GM12878 (cell line): ENCODE results near the gene MT1E. TPM values are rescaled to one million over a fixed set of nuclear protein-coding genes. Genes with fewer than 3 reads are reported as not detected.

Experiments
- ATAC-seq: fragments of 200-7000 bp; cut with Tn5 transposase; 3 replicates; pipeline ENCODE4 v1.9.1; 2020; ENCODE audit warnings: mild to moderate bottlenecking, moderate library complexity
- BruUV-seq: library from RNA; stranded (reverse); fragments of 400-500 nt; replicated peaks from 2 replicates; lab custom pipeline; 2021; lab: Mats Ljungman, UMichigan
- CTCF ChIA-PET: fragments of 300-600 bp; sonication (Branson Sonifier 250); formaldehyde crosslinking; extraction: SDS; loops from one replicate; lab custom pipeline; 2021; ENCODE audit warnings: inconsistent platforms; lab: Yijun Ruan, JAX
- POLR2A ChIA-PET: fragments of 350-600 bp; formaldehyde crosslinking; extraction: SDS; loops from one replicate; lab custom pipeline; 2021; ENCODE audit warnings: inconsistent platforms; lab: Charles Lee
- RAD21 ChIA-PET: fragments of 300-600 bp; sonication (Branson Sonifier 250); formaldehyde crosslinking; loops from one replicate; lab custom pipeline; 2023; ENCODE audit warnings: antibody characterized with exemption; ENCODE audit not compliant: unreplicated experiment; lab: Charles Lee
- SMC1A ChIA-PET: fragments of 300-600 bp; sonication (Branson Sonifier 250); formaldehyde crosslinking; loops from one replicate; lab custom pipeline; 2023; ENCODE audit not compliant: unreplicated experiment, uncharacterized antibody; lab: Charles Lee
- DNase-seq: peaks from one replicate; pipeline ENCODE4 v3.0.0-alpha.2; 2011; ENCODE audit warnings: low read depth, low spot score
- FAIRE-seq: peaks from 3 replicates; lab custom pipeline; 2011; peaks lifted over from hg19 to GRCh38; lab: Jason Lieb, UNC
- H2AFZ ChIP-seq: 2 replicates; pipeline ENCODE4 v1.6.0; 2011; ENCODE audit warnings: low read depth, low read length, control low read depth; ENCODE audit not compliant: control insufficient read depth
- H3K27ac ChIP-seq: 2 replicates; pipeline ENCODE4 v1.5.1; 2011; ENCODE audit warnings: control low read depth; ENCODE audit not compliant: control insufficient read depth, insufficient read depth
- H3K27me3 ChIP-seq, 2 experiments: replicated peaks in 1 of 2; 2 replicates each; pipeline versions ENCODE4 v1.6.0 to v1.6.1; 2011; ENCODE audit warnings: low read length in 1 of 2; ENCODE audit not compliant: control insufficient read depth in 2 of 2, insufficient read depth in 2 of 2
- H3K36me3 ChIP-seq, 2 experiments: 2 replicates each; pipeline ENCODE4 v1.5.1; 2011; ENCODE audit warnings: low read length in 1 of 2; ENCODE audit not compliant: control insufficient read depth in 2 of 2, insufficient read depth in 2 of 2
- H3K4me1 ChIP-seq: 2 replicates; pipeline ENCODE4 v1.6.1; 2011; ENCODE audit warnings: mild to moderate bottlenecking, low read length, moderate library complexity, mixed read lengths; ENCODE audit not compliant: control insufficient read depth, insufficient read depth
- H3K4me2 ChIP-seq: 2 replicates; pipeline ENCODE4 v1.6.0; 2011; ENCODE audit warnings: control low read depth; ENCODE audit not compliant: control insufficient read depth, insufficient read depth
- H3K4me3 ChIP-seq: fragments of 200-600 bp; sonication (generic); 2 replicates; pipeline ENCODE4 v1.5.1; 2016
- H3K79me2 ChIP-seq: 2 replicates; pipeline ENCODE4 v1.6.0; 2011; ENCODE audit warnings: low read length; ENCODE audit not compliant: control insufficient read depth, insufficient read depth
- H3K9ac ChIP-seq: 2 replicates; pipeline ENCODE4 v1.8.0; 2011; ENCODE audit warnings: low read length, control low read depth, mixed read lengths; ENCODE audit not compliant: control insufficient read depth, insufficient read depth
- H3K9me3 ChIP-seq: replicated peaks from 3 replicates; pipeline ENCODE4 v1.5.1; 2011; ENCODE audit warnings: mild to moderate bottlenecking, low read length; ENCODE audit not compliant: control insufficient read depth, insufficient read depth
- H4K20me1 ChIP-seq: 2 replicates; pipeline ENCODE4 v1.6.0; 2011; ENCODE audit not compliant: control insufficient read depth, insufficient read depth
- BCL11A ChIP-seq: IDR thresholded peaks from 2 replicates; pipeline ENCODE4 v1.6.1; 2011; ENCODE audit warnings: low read depth, low read length
- CTCF ChIP-seq, 3 experiments: IDR thresholded peaks in 2 of 3; conservative IDR thresholded peaks in 1 of 3; 2 replicates each; pipeline ENCODE4 v1.5.1; 2011; ENCODE audit warnings: low read depth in 3 of 3, low read length in 3 of 3, mild to moderate bottlenecking in 3 of 3, control low read depth in 2 of 3, moderate library complexity in 2 of 3, inconsistent platforms in 1 of 3, mixed read lengths in 1 of 3; ENCODE audit not compliant: control insufficient read depth in 2 of 3, insufficient read depth in 1 of 3; ENCODE audit errors: extremely low read depth in 1 of 3
- FOS ChIP-seq: IDR thresholded peaks from 3 replicates; pipeline ENCODE4 v1.6.1; 2011; ENCODE audit warnings: borderline replicate concordance; ENCODE audit not compliant: insufficient read length; ENCODE audit errors: extremely low read depth
- NBN ChIP-seq: fragments of 450-650 bp; IDR thresholded peaks from 2 replicates; pipeline ENCODE4 v1.6.1; 2016
- NFIC ChIP-seq: IDR thresholded peaks from 2 replicates; pipeline ENCODE4 v1.6.1; 2012; ENCODE audit warnings: low read depth, mild to moderate bottlenecking, inconsistent platforms, low read length, moderate library complexity
- NFXL1 ChIP-seq: fragments of 450-650 bp; IDR thresholded peaks from 2 replicates; pipeline ENCODE4 v1.6.1; 2017; ENCODE audit warnings: antibody characterized with exemption, mild to moderate bottlenecking, borderline replicate concordance
- SIN3A ChIP-seq: IDR thresholded peaks from 2 replicates; pipeline ENCODE4 v1.6.1; 2012; ENCODE audit warnings: low read depth, low read length, improper control_type of control experiment
- SREBF1 ChIP-seq: IDR thresholded peaks from 2 replicates; pipeline ENCODE4 v1.6.1; 2012; ENCODE audit warnings: mild to moderate bottlenecking, low read length
- TCF7 ChIP-seq: IDR thresholded peaks from 2 replicates; pipeline ENCODE4 v1.6.1; 2014; ENCODE audit warnings: antibody characterized with exemption, borderline replicate concordance
- WRNIP1 ChIP-seq: IDR thresholded peaks from 2 replicates; pipeline ENCODE4 v1.6.1; 2011; ENCODE audit warnings: low read depth, low read length, improper control_type of control experiment, borderline replicate concordance
- WGBS: methylation state at CpG from one replicate; pipeline ENCODE4 v1.1.6; 2016; ENCODE audit warnings: low lambda C conversion rate; ENCODE audit not compliant: insufficient replicate concordance, insufficient coverage; ENCODE audit errors: missing lambda C conversion rate; 5-methylcytosine and 5-hydroxymethylcytosine counted together
- in situ Hi-C: fragments of 300-500 bp; cut with MboI; formaldehyde crosslinking; loops from 9 replicates; pipeline ENCODE4 v1.14.3; 2018; ENCODE audit warnings: mixed read lengths
- intact Hi-C: fragments of 100-400 bp; cut with micrococcal nuclease; formaldehyde crosslinking; loops from one replicate; pipeline ENCODE4 v1.14.2; 2022; ENCODE audit not compliant: unreplicated experiment
- polyA plus RNA-seq, 11 experiments: library from polyadenylated mRNA; depleted of rRNA in 4 of 11; unstranded in 6 of 11; stranded (reverse) in 5 of 11; fragments of >200 nt; fragmentation: Nextera tagmentation in 4 of 11; fragmentation: Illumina TruSeq in 1 of 11; extraction: Ambion mirVana in 4 of 11; extraction: Trizol in 1 of 11; gene quantifications; 1 replicate in 1 of 11; 2 replicates in 10 of 11; pipeline versions ENCODE4 v1.2.1 to v1.2.3, GENCODE V29; 2011 to 2016; ENCODE audit warnings: inconsistent platforms in 2 of 11, missing spikeins in 2 of 11, low read depth in 1 of 11
- total RNA-seq, 4 experiments: library from RNA; depleted of rRNA in 3 of 4; stranded (reverse); fragments of >200 nt in 3 of 4; fragmentation: Illumina TruSeq in 1 of 4; extraction: Trizol in 1 of 4; gene quantifications; 2 replicates each; pipeline versions ENCODE4 v1.2.1 to v1.2.3, GENCODE V29; 2013 to 2021
- TF ChIP-seq, protein P1 (sequence below): fragments of 450-650 bp; IDR thresholded peaks from 2 replicates; pipeline ENCODE4 v1.6.1; 2014; ENCODE audit warnings: mild to moderate bottlenecking
- TF ChIP-seq, protein P2 (sequence below): IDR thresholded peaks from 2 replicates; pipeline ENCODE4 v1.6.1; 2011; ENCODE audit warnings: borderline replicate concordance, low read depth, mild to moderate bottlenecking, moderate library complexity, low read length; ENCODE audit not compliant: insufficient read depth, poor library complexity, severe bottlenecking

MT1E gene
- total and polyA plus RNA-seq, 10 of the 15 experiments (the other 5 are each of a cell fraction or from before 2014, with no cell fraction given), result 5.8 to 22.3 (median 16.5) TPM

- TF ChIP-seq, protein P1, sequence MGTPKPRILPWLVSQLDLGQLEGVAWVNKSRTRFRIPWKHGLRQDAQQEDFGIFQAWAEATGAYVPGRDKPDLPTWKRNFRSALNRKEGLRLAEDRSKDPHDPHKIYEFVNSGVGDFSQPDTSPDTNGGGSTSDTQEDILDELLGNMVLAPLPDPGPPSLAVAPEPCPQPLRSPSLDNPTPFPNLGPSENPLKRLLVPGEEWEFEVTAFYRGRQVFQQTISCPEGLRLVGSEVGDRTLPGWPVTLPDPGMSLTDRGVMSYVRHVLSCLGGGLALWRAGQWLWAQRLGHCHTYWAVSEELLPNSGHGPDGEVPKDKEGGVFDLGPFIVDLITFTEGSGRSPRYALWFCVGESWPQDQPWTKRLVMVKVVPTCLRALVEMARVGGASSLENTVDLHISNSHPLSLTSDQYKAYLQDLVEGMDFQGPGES, result no peak
- TF ChIP-seq SIN3A, result no peak
- no peak for TF ChIP-seq WRNIP1
- TF ChIP-seq NFXL1, result no peak
- TF ChIP-seq CTCF (IDR thresholded peaks at IDR 0.05 in 2 of 3, conservative IDR thresholded peaks at IDR 0.05 in 1 of 3; ENCODE audit: control insufficient read depth in 2 of 3, extremely low read depth in 1 of 3, insufficient read depth in 1 of 3, low read depth in 3 of 3, low read length in 3 of 3), result no peak
These were observed 8.9 kb upstream of the MT1E start (continued) for GRCh38 chr16:56616608-56617211.

- WGBS, result 42% methylated on average over 39 of the region's 41 CpGs
- no peak overlapping the region for H3K27ac ChIP-seq
- CTCF ChIA-PET, result no interaction called here
- H3K36me3 ChIP-seq, result no peaks in the 10 kb centered on the region
- H3K4me3 ChIP-seq, result no peak overlapping the region
- DNase-seq (no peak), FAIRE-seq (no peak), ATAC-seq (peak; percentile 85)
- no peaks in the 10 kb centered on the region for H3K9me3 ChIP-seq
- RAD21 ChIA-PET, result no interaction called here
- BruUV-seq, result no TSS peak
- POLR2A ChIA-PET, result interaction anchor here (0.7 kb wide), 1 partner anchor 13 kb away, joined by 3 read pairs; no protein-coding TSS in a partner anchor
- intact Hi-C loops (no loop called here), in situ Hi-C loops (no loop called here)
- peaks cover 4% of the 10 kb centered on the region; the same call in 1 of the 2 replicates for H3K4me1 ChIP-seq
- no peaks in the 10 kb centered on the region for H4K20me1 ChIP-seq
- peaks cover 0 to 5% of the 10 kb centered on the region in 2 experiments; a peak in 2 of 4 replicates for H3K27me3 ChIP-seq
- 0 out of 2 replicates have a peak overlapping the region, but pooled peaks have one; percentile 44 for H3K4me2 ChIP-seq
- no peak overlapping the region for H2AFZ ChIP-seq
- SMC1A ChIA-PET, result no interaction called here
- H3K79me2 ChIP-seq, result no peaks in the 10 kb centered on the region
- no peak overlapping the region for H3K9ac ChIP-seq
- TF ChIP-seq NBN (no peak), FOS (no peak), NFIC (no peak), CTCF (IDR thresholded peaks at IDR 0.05 in 2 of 3, conservative IDR thresholded peaks at IDR 0.05 in 1 of 3; ENCODE audit: control insufficient read depth in 2 of 3, extremely low read depth in 1 of 3, insufficient read depth in 1 of 3, low read depth in 3 of 3, low read length in 3 of 3) (no peak), BCL11A (no peak), SREBF1 (no peak), TCF7 (no peak)
- TF ChIP-seq, protein P2, sequence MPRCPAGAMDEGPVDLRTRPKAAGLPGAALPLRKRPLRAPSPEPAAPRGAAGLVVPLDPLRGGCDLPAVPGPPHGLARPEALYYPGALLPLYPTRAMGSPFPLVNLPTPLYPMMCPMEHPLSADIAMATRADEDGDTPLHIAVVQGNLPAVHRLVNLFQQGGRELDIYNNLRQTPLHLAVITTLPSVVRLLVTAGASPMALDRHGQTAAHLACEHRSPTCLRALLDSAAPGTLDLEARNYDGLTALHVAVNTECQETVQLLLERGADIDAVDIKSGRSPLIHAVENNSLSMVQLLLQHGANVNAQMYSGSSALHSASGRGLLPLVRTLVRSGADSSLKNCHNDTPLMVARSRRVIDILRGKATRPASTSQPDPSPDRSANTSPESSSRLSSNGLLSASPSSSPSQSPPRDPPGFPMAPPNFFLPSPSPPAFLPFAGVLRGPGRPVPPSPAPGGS, result no peak
These were observed 8.1 kb upstream of the MT1E start for GRCh38 chr16:56617212-56618085.
